Bronchial epithelial cell (primary cell): ENCODE measurements around the gene CPXM1. TPM values are rescaled to one million over a fixed set of nuclear protein-coding genes. Genes with fewer than 3 reads are reported as not detected.

Experiments
- DNase-seq: peaks from one replicate; pipeline ENCODE4 v3.0.0-alpha.2; 2010; ENCODE audit warnings: low read depth
- FAIRE-seq: peaks from 2 replicates; lab custom pipeline; 2011; peaks lifted over from hg19 to GRCh38; lab: Jason Lieb, UNC
- H3K27me3 ChIP-seq: 2 replicates; pipeline ENCODE4 v1.5.1; 2011; ENCODE audit warnings: low read length; ENCODE audit not compliant: control insufficient read depth, insufficient read depth
- H3K36me3 ChIP-seq: 2 replicates; pipeline ENCODE4 v1.5.1; 2011; ENCODE audit warnings: low read length; ENCODE audit not compliant: control insufficient read depth, insufficient read depth
- H3K4me3 ChIP-seq: 2 replicates; pipeline ENCODE4 v1.5.1; 2011; ENCODE audit warnings: mild to moderate bottlenecking, low read depth, low read length, control low read depth
- CTCF ChIP-seq: IDR thresholded peaks from 2 replicates; pipeline ENCODE4 v1.5.1; 2011; ENCODE audit warnings: mild to moderate bottlenecking, moderate library complexity, low read length, control low read depth, inconsistent platforms; ENCODE audit not compliant: insufficient read depth, severe bottlenecking
- total RNA-seq: library from RNA; depleted of rRNA; stranded (reverse); fragments of >200 nt; gene quantifications from 2 replicates; pipeline ENCODE4 v1.2.1, GENCODE V29; 2014

CPXM1 gene
- total RNA-seq, 1 donor from 2014 or later = not detected

DNA sequence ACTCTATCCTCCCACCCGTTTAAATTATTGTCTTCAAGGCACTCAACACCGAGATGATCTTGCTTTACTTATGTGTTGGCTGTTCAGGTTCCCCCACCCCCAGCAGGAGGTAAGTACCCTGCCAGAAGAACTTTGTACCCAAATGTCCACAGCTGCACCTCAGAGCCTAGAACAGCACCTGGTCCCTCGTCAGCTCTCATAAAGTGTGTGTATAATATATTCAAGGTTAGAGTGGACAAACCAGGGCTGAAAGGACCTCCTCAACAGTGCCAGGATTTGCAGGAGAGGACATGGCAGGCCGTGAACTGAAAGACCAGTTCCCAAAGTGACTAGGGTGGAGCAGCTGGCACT lies 5.9 kb upstream of the CPXM1 start:
- DNase-seq (no peak), FAIRE-seq (no peak)
- H3K36me3 ChIP-seq = no peaks in the 10 kb centered on the region
- peaks cover 21% of the 10 kb centered on the region for H3K27me3 ChIP-seq
- H3K4me3 ChIP-seq = no peak overlapping the region
- TF ChIP-seq CTCF = no peak

DNA sequence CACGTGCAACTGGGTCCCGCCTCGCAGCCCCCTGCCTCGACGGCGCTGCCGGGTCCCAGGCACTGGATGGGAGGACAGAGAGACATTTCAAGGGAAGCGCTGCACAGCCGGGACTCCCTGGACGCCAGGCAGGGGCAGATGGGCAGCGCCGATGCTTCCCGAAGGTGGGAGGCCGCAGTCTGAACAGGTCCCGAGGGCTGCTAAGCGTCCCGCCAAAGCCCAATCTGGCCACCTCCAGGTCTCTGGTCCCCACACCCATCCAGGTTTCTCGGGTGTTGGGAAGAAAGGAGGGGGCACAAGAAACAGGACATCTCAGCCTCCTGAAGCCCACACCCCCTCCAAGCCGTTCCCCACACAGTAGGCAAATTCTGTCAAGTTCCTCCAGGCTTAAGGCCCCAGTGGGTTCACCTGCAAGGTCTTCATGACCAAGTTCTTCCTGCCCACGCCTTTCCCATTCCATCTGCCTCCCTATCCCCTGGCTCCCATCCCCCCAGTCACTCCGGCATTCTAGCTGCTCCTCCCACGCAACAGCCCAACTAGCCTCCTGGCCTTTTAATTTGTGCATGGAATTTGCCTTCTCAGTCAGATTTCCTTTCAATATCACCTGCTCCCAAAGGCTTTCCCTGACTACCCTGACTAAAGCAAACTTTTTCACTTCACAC lies 5.4 kb upstream of the CPXM1 start:
- TF ChIP-seq CTCF = no peak
- Histone ChIP-seq H3K4me3 (no peak overlapping the region), H3K36me3 (no peaks in the 10 kb centered on the region), H3K27me3 (peaks cover 26% of the 10 kb centered on the region)
- FAIRE-seq (peak; percentile 91), DNase-seq (no peak)

GRCh38 chr20:2804852-2805688 lies 4.6 kb upstream of the CPXM1 start:
- H3K27me3 ChIP-seq = peaks cover 30% of the 10 kb centered on the region
- H3K4me3 ChIP-seq = no peak overlapping the region
- FAIRE-seq (no peak), DNase-seq (no peak)
- no peak for TF ChIP-seq CTCF
- H3K36me3 ChIP-seq = no peaks in the 10 kb centered on the region

DNA sequence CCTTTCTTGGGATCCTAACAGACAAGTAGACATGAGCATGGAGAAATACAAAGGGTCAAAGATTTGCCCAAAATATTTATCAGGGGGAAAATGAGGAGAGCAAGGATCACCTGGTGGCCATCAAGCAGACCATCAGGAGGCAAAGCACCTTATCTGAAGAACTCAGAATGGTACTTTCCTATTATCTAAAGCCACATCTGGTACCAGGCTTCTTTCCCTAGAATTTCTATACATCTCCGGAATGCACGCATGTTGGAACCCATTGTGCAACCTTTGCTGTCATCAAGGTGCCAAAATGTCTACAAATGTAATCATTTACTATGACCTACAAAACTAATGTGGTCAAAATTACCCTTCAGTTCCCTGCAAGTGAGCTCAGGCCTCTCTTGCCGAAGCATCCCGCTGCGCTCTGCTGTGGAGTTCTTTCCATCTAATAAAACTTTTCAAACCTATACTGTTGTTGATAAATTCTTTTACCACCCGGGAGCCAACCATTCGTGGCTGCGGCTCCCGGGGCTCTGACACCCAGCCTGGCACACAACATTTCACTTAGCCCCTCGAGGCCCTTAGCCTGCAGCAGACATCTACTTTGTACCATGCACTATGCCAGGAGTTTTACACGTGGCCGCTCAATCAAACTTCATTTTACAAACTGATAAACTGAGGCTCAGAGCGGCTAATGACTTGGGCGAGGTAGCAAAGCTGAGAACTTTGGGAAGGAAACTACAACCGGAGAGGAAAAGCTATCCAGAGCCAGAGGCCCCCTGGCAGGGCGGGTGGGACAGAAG lies 3.8 kb upstream of the CPXM1 start:
- DNase-seq = no peak
- H3K27me3 ChIP-seq = peaks cover 38% of the 10 kb centered on the region

GRCh38 chr20:2801286-2801728 lies 880 bp upstream of the CPXM1 start:
- FAIRE-seq (no peak), DNase-seq (no peak)
- H3K27me3 ChIP-seq = peaks cover 37% of the 10 kb centered on the region

More for the DNA sequence above, 3.8 kb upstream of the CPXM1 start:
- no peak overlapping the region for H3K4me3 ChIP-seq
- no peak for TF ChIP-seq CTCF
- no peak for FAIRE-seq
- H3K36me3 ChIP-seq = no peaks in the 10 kb centered on the region

More at GRCh38 chr20:2801286-2801728, 880 bp upstream of the CPXM1 start:
- no peak overlapping the region for H3K4me3 ChIP-seq
- no peak for TF ChIP-seq CTCF
- H3K36me3 ChIP-seq = no peaks in the 10 kb centered on the region
